Right lobe of liver (tissue), 6 donors: Measurements from ENCODE around the gene SH3RF3. TPM values are rescaled to one million over a fixed set of nuclear protein-coding genes. Genes with fewer than 3 reads are reported as not detected.

Experiments
- ATAC-seq, 4 donors: fragments of 200-7000 bp; cut with Tn5 transposase; one replicate each; pipeline ENCODE4 v1.9.1; 2020; ENCODE audit warnings: mild to moderate bottlenecking in 4 of 4, moderate library complexity in 4 of 4
- DNase-seq, 3 donors: peaks; one replicate each; pipeline ENCODE4 v3.0.0-alpha.2; 2020
- H3K27ac ChIP-seq, 3 donors: fragments of 200-600 bp; one replicate each; pipeline ENCODE4 v1.8.0; 2022
- H3K27me3 ChIP-seq, 2 donors: fragments of 200-600 bp; one replicate each; pipeline ENCODE4 v1.8.0; 2022
- H3K36me3 ChIP-seq, 4 donors: fragments of 200-600 bp; sonication (generic) in 1 of 4; one replicate each; pipeline versions ENCODE4 v1.5.1 to v1.8.0; 2017 to 2022; ENCODE audit warnings: control low read depth in 1 of 4
- H3K4me1 ChIP-seq, 4 donors: fragments of 200-600 bp; sonication (generic) in 1 of 4; one replicate each; pipeline versions ENCODE4 v1.5.1 to v1.8.0; 2017 to 2022; ENCODE audit warnings: control low read depth in 1 of 4
- H3K4me3 ChIP-seq, 3 donors: fragments of 200-600 bp; one replicate each; pipeline ENCODE4 v1.8.0; 2022
- H3K9me3 ChIP-seq, 4 donors: fragments of 200-600 bp; sonication (generic) in 1 of 4; one replicate each; pipeline versions ENCODE4 v1.5.1 to v1.8.0; 2017 to 2022; ENCODE audit warnings: control low read depth in 1 of 4
- POLR2A ChIP-seq: fragments of 450-650 bp; IDR thresholded peaks from one replicate; pipeline ENCODE4 v1.6.1; 2017; ENCODE audit warnings: antibody characterized with exemption, mild to moderate bottlenecking
- WGBS: methylation state at CpG from one replicate; pipeline ENCODE4 v1.1.6; 2018; ENCODE audit warnings: low coverage, low lambda C conversion rate; ENCODE audit not compliant: insufficient coverage; ENCODE audit errors: missing lambda C conversion rate; 5-methylcytosine and 5-hydroxymethylcytosine counted together
- intact Hi-C, 2 donors: fragments of 100-400 bp; cut with DNase I; formaldehyde crosslinking; loops; one replicate each; pipeline versions ENCODE4 v1.11.2 to v1.14.1; 2022
- total RNA-seq, 6 experiments: library from RNA; depleted of rRNA in 2 of 6; stranded (reverse); fragments of >200 nt in 2 of 6; fragmentation: NEBNext Ultra II Directional in 3 of 6; extraction: Animal tissue kit (Norgen Biotek cat#: 25700) in 3 of 6; gene quantifications; one replicate each; pipeline versions ENCODE4 v1.1.0 to v1.2.4, GENCODE V29; 2016 to 2023
- TF ChIP-seq, protein P1 (sequence below), 4 donors: fragments of 200-600 bp in 3 of 4; fragments of 450-650 bp in 1 of 4; IDR thresholded peaks; one replicate each; pipeline versions ENCODE4 v1.5.1 to v1.8.0; 2016 to 2022; ENCODE audit warnings: antibody characterized with exemption in 4 of 4, mild to moderate bottlenecking in 2 of 4
- donor health status: DM: no; HTN: yes; CAD: no.
- donor health status: DM: no; HTN: no; CAD: no.
- donor health status: DM: no; HTN: no; CAD: no.
- donor health status: DM: no; HTN: yes; CAD: no.
- donor health status: DM: no; HTN: yes; CAD: no.

Gene SH3RF3
- total RNA-seq, 6 experiments from 2014 or later: 0.68 to 1.6 (median 1.2) TPM

DNA sequence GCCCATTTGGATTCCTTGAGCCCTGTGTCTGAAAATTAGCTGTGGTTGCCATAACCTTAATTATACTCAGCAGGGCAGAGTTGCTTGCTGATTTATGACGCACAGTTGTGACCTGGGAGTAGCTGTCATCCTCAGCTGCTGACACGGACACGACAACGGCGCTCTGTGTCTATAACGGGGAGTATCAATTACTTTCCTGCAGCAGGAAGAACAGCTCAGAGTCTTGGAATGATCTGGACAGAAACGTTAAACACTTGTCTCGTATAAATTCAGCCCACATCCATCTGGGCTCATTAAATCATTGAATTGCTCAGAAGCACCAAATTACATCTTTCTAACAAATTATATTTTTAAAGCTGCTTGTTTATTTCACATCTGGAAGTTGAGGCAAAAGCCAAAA, 368.5 kb downstream of the SH3RF3 start:
- intact Hi-C loops: no loop called here
- Histone ChIP-seq H3K27me3 (no peaks in the 10 kb centered on the region), H3K36me3 (no peaks in the 10 kb centered on the region), H3K27ac (no peak overlapping the region), H3K4me1 (no peaks in the 10 kb centered on the region), H3K9me3 (no peaks in the 10 kb centered on the region), H3K4me3 (no peak overlapping the region)
- TF ChIP-seq, protein P1, sequence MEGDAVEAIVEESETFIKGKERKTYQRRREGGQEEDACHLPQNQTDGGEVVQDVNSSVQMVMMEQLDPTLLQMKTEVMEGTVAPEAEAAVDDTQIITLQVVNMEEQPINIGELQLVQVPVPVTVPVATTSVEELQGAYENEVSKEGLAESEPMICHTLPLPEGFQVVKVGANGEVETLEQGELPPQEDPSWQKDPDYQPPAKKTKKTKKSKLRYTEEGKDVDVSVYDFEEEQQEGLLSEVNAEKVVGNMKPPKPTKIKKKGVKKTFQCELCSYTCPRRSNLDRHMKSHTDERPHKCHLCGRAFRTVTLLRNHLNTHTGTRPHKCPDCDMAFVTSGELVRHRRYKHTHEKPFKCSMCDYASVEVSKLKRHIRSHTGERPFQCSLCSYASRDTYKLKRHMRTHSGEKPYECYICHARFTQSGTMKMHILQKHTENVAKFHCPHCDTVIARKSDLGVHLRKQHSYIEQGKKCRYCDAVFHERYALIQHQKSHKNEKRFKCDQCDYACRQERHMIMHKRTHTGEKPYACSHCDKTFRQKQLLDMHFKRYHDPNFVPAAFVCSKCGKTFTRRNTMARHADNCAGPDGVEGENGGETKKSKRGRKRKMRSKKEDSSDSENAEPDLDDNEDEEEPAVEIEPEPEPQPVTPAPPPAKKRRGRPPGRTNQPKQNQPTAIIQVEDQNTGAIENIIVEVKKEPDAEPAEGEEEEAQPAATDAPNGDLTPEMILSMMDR (IDR thresholded peaks at IDR 0.05): no peak
- no peak for TF ChIP-seq POLR2A
- ATAC-seq (peak; percentile 45 to 72 (median 56)), DNase-seq (no peak)
- 65% methylated on average over 2 of the region's 8 CpGs for WGBS

DNA sequence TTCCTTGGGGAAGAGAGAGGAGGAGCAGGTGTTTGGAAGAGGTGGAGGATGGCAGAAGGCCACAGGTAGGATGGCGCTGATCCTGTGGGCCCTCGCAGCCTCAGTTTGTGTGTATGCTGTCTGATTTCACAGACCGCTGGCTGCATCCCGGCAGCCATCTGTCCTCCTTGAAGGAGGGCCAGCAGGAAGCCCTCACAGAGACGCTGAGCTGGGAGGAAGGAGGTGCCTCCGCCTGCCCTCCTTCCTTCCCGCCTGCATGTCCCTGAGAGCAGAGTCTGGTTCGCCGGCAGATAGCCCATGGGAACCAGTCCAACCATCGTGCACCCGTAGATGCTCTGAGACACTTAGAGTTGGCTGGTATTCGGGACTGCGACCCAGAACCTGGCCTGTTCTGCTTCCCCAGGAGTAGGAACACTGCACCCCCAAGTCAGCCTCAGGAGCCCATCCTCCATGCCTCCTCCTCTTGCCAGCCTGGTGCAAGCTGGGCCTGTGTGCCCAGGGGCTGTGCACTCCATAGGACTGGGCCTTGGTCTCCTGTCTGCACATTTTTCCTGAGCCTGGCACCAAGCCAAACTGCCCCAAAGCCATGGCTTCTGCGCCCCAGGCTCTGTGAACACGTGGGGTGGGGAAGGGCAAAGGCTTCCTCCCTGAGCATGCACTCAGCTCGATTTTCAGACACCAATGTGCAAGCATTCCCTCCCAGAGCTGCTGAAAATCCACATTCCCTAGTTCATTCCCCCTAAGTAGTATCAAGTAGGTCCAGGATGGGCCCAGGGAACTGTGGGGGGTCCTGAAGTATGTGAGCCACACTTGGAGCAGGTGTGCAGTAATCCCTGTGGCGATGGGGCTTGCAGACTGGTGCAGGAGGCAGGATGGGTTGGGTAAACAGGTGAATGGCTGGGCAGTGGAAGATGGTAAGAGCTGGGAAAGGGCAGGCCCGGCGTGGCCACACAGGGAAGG, 369.2 kb downstream of the SH3RF3 start:
- Histone ChIP-seq H3K4me3 (no peak overlapping the region), H3K27ac (no peak overlapping the region), H3K9me3 (no peaks in the 10 kb centered on the region), H3K27me3 (no peaks in the 10 kb centered on the region), H3K36me3 (no peaks in the 10 kb centered on the region), H3K4me1 (no peaks in the 10 kb centered on the region)
- peak; percentile 55 to 67 (median 59) for ATAC-seq
- DNase-seq: no peak
- TF ChIP-seq, protein P1 (IDR thresholded peaks at IDR 0.05): no peak
- no peak for TF ChIP-seq POLR2A
- intact Hi-C loops: no loop called here
- 47% methylated on average over 16 of the region's 19 CpGs for WGBS

DNA sequence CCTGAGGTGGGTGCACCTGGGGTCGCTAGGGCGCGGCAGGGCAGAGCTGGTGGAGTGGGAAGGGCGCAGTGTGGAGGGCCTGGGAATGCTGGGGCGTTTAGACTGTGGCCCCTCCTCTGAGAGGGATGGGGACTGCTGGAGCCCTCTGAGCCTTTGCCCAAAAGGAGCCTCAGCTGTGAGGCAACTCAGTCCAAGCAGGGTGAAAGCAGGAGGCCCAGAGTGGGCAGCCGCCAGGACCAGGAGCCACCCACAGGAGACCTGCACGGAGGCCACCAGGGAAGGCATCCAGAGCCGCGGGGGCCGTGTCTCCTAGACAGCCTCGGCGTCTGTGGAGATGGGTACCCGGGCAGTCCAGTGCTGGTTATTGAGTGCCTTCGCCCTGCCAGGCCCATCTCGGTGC, 369.9 kb downstream of the SH3RF3 start:
- whole genome bisulfite sequencing: 93% methylated on average over 3 of the region's 15 CpGs
- no peaks in the 10 kb centered on the region for H3K36me3 ChIP-seq
- no peaks in the 10 kb centered on the region for H3K4me1 ChIP-seq
- ATAC-seq: no peak
- no peak for DNase-seq
- no peak overlapping the region for H3K27ac ChIP-seq
- H3K27me3 ChIP-seq: no peaks in the 10 kb centered on the region
- no peak for TF ChIP-seq POLR2A
- TF ChIP-seq, protein P1 (IDR thresholded peaks at IDR 0.05): no peak
- H3K4me3 ChIP-seq: no peak overlapping the region
- no peaks in the 10 kb centered on the region for H3K9me3 ChIP-seq
- intact Hi-C loops: no loop called here

DNA sequence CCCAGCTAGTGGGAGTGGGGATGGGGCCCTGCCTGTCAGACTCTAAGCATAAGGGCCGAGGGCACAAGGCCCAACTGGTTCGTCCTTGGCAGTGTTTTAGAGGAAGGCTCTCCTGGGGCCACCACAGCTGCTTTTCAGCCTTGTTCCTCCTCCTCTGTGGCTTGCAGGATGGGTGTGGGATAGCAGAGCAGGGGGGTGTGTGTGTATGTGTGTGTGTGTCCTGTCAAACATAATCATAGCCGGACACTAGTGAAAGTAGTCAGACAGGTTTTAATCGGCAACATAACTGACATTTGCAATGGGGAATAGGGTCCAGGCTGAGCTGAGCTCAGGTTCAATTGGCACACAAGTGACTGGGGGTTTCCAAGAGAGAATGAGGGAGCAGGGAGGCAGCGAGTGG, 370.6 kb downstream of the SH3RF3 start:
- TF ChIP-seq, protein P1 (IDR thresholded peaks at IDR 0.05): no peak
- no peak for TF ChIP-seq POLR2A
- 12% methylated on average over 4 of the region's 5 CpGs for WGBS
- no peaks in the 10 kb centered on the region for H3K4me1 ChIP-seq
- no peak overlapping the region for H3K4me3 ChIP-seq
- H3K36me3 ChIP-seq: no peaks in the 10 kb centered on the region
- intact Hi-C loops: no loop called here
- no peak overlapping the region for H3K27ac ChIP-seq
- ATAC-seq (no peak), DNase-seq (no peak)
- no peaks in the 10 kb centered on the region for H3K27me3 ChIP-seq
- no peaks in the 10 kb centered on the region for H3K9me3 ChIP-seq
